NCI-H82 (cell line): ENCODE measurements around the gene C12orf43.
"Not testable (repeated sequence)": the region's sequence is repeated elsewhere in the genome, so short reads cannot be mapped to it uniquely, and the experiment has no call there.

Experiments used
- DNase-seq: peaks from one replicate; lab custom pipeline; 2025; lab: John Stamatoyannopoulos, UW

Gene C12orf43, protein sequence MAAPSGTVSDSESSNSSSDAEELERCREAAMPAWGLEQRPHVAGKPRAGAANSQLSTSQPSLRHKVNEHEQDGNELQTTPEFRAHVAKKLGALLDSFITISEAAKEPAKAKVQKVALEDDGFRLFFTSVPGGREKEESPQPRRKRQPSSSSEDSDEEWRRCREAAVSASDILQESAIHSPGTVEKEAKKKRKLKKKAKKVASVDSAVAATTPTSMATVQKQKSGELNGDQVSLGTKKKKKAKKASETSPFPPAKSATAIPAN

DNA sequence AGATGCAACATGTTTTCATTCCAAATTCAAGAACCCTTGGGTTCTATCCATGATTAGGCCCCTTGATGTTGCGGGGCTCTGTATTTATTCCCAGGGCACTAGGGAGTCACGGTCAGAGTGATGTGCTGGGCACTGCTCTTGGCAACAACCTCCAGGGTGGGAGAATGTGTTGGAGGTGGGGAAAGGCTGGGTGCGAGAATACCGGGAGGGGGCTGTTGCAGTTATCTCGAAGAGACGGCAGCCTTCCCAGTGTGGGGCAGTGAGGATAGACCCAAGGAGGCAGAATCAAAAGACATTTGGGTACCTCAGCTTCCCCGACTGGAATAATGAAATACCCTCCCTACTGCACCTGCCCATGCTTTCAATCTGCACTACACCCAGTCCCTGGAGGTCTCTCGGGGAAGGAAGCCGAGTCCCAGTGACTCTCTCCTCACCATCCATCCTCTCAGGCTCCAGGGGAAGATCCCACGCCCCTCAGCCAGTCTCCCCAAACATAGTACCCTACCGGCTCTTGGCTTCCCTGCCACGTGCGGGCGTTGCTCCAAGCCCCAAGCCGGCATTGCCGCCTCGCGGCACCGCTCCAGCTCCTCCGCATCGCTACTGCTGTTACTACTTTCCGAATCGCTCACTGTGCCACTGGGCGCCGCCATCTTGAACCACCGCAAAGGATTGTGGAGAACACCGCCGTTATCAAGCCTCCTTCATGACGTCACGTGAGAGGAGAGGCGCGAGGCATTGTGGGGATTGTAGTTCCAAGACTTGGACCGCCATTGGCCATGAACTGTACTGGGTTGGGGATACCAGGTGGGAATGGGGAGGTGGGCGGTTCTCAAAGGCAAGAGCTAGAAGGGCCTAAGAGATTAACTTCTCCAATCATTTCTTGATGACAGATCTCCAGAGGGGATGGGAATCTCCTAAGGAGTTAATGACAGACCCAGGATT lies at the start of gene C12orf43:
TSS of gene C12orf43 (minus strand) at position 663 of the 942 bp plus-strand sequence. CDS start at position 650, 13 bp downstream.
- DNase-seq = peak; percentile 98

DNA sequence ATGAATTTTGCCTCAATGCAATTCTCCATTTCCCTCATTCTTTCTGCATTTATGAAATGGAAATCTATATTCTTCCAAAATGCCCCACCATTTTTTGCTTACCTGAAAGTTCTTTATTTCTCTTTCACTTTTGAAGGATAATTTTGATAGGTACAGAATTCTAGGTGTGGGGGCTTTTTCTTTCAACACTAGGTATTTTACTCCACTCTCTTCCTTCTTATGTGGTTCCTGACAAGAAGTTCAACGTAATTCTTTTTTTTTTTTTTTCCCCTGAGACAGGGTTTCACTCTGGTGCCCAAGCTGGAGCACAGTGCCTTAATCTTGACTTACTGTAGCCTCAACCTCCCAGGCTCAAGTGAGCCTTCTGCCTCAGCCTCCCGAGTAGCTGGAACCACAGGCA lies 49.1 kb upstream of the C12orf43 start:
- DNase-seq = no peak

DNA sequence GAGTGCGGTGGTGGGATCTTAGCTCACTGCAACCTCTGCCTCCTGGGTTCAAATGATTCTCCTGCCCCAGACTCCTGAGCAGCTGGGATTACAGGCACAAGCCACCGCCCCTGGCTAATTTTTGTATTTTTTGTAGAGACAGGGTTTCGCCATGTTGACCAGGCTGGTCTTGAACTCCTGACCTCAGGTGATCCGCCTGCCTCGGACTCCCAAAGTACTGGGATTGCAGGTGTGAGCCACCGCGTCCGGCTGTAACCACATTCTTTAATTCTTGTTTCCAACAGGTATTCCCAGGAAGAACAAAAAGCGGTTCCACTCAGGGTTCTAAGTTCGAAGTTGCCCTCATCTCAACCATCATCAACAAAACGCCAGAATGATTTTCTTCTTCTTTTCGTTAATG lies 48.3 kb upstream of the C12orf43 start:
- not testable (repeated sequence) for DNase-seq

DNA sequence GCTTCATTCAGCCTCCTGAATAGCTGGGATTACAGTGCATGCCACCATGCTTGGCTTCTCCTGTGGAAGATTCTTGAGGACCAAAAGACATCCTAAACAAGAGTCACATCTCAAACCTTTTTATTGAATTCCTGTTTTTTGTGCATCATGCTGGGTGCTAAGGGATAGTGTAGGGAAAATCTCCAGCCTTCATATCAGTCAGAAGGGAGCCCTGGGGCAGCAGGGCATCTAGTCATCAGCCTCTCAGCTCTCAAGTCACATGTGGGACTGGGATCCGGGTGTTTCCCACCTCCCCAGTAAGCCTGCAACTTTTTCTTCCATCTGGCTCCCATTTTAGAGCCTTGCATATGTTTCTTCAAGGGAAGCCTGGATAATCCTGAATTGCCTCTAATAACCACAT lies 47.8 kb upstream of the C12orf43 start:
- no peak for DNase-seq

DNA sequence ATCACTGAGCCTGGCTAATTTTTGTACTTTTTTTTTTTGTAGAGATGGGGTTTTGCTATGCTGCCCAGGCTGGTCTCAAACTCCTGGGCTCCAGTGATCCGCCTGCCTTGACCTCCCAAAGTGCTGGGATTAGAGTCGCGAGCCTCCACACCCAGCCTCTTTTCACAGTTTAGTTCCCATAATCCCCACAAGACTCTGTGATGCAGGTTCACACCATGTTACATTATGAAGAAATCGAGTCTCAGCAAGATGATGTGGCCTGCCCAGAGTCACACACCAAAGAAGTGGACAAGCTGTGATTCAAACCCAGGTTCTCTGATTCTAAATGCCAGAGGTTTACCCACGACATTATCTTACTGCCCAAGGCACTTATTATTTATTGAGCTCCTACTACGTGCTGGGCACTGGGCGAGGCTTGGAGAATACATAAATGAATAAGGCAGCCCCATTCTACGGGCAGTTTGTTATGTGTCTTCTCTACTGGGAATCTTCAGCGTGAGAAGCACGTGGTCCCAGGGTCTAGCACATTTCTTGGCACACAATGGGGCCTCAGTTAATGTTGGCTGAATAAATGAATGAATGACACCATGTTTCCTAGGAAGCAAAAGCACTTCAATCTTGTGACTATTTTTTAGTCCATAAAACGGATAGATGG lies 46.2 kb upstream of the C12orf43 start:
- no peak for DNase-seq

DNA sequence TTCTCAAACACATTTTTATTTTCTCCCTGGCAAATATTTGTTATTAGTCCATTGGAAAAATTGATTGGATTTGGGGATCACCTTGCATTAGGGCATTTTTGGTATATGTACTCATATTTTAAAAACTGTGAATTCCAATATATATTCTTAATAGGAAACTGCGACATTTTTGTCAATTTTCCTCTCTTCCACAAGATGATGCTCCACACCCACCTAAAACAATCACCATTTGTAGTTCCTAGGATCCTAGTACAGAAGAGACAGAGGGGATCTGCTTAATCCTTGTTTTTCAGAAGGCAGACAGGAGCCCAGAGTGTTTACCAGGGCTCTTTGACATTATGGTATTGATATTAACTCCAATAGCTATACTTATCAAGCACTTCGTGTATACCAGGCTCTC lies 45.5 kb upstream of the C12orf43 start:
- peak; percentile 9 for DNase-seq

DNA sequence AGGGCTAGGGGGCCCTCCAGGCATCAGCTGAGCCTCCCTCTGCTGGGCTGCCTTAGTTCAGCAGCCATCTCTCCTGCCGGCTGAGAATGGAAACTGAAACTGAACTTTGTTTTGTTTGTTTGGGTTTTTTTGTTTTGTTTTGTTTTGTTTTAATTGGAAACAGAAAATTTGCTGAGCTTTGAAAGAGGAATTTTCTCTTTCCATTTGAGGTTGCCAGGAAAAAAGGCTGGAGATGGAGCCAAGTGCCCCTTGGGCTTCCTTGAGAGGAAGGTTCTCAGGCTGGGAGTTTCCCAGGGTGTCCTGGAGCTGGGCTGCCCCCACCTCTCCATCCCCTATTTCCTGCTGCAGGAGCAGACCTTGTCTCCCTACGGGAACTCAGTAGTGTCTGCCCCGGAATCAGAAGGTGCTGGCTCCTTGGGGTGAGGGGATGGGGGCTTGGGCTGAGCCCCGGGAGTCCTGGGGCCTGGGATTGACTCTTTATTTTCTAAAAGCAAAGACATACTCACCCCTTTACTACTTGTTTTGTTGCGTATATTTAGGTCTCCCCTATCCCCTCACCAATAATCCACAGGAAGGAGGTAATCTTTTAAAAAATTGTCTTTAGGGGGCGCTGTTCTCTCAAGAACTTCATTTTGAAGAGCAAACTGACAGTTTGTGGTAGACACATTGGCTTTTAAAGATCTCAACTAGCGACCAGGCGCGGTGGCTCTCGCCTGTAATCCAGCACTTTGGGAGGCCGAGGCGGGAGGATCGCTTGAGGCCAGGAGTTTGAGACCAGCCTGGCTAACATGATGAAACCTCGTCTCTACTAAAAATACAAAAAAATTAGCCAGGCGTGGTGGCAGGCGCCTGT lies 44.1 kb upstream of the C12orf43 start:
- peak; percentile 76 for DNase-seq

DNA sequence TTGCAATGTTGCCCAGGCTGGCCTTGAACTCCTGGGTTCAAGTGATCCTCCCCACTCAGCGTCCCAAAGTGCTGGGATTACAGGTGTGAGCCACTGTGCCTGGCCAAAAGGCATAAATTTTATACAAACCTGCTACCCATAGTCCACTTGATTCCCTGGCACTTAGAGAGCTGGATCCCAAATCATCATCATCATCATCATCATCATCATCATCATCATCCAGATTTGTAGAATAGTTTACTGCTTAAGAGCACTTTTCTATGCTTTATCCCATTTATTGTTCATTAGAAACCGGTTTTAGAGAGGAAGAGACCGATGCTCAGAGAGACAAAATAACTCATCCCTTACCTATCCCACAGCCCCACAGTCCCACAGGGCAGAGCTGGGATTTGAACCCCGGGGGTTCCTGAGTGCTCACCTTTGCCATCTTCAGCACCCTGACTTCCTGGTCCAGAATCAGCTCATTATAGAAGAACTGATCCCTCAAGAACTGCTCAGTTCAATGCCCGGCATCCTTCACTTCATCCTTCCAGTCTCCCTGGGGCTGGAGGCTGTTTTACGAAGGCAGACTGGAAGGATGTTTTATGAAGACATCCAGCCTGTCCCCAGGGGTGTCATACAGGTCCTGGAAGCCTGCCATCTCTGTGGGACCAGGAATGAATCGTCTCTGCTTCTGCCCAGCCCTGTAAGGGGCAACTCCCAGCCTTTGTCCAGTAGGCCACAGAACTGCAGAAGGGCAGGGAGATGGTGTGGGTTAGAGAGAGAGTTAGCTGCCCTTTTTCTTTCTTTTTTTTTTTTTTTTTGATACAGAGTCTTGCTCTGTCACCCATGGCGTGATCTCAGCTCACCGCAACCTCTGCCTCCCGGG lies 43.0 kb upstream of the C12orf43 start:
- no peak for DNase-seq

DNA sequence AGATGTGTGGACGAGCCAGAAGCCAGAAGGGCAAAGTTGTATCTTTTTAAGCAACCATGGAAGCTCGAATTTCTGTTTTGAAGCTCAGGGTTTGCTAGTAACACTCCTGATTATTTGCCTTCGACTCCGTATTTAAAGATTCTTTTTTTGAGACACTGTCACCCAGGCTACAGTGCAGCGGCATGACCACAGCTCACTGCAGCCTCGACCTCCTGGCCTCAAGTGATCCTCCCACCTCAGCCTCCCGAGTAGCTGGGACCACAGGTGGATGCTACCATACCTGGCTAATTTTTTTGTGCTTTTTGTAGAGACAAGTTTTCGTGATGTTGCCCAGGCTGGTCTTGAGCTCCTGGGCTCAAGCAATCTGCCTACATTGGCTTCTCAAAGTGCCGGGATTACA lies 41.5 kb upstream of the C12orf43 start:
- no peak for DNase-seq

DNA sequence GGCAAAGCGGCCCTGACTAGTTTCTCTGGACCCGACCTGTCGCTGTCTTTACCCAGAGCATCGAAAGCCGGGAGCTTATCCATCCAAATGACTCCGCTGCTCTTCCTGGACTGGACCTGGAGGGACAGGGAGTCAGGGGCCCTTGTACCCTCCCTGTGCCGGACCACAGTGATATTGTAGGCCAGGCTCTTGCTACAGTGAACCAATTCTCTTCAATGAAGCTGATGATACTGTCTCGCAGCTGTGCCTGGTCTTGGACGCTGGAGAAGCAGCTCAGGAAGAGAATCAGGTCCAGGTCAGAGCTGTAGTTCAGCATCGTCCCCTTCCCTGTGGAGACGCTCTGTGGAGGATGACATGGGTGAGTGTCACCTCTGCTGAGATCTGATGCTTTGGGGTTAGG lies 37.4 kb upstream of the C12orf43 start:
- DNase-seq = no peak

DNA sequence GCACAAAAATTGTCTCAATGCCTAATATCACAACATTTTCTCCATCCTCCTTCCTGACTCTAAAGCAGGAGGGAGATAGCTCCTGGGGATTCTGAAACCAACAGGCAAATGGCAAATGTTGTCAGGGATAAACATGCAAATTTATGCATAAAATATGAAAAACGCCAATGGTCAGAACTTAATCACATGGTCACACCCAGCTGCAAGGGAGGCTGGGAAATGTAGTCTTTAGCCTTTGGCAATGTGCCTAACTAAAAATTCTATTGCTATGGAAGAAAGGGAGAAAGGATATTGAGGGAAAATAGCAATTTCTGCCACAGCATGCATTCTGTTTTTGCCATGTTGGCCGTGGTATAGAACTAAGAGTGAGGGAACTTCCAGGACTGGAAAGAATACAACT lies 34.4 kb upstream of the C12orf43 start:
- DNase-seq = peak; percentile 17

DNA sequence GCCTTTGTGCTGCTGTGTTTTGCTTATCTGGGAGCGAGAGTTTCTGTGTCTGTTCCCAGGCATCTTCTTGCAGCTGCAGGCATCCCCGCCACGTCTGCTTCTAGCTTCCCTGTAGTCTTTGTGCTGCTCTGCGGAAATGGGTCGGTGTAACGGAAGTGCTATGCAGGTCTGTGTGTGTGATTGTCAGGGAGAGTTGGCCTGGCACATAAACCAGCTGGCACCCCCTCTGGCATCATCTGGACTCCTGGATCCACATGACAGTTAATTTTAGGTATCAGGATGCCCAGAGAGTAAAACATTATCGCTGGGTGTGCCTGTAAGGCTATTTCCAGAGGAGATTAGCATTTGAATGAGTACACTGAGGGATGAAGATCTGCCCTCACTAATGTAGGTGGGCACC lies 32.2 kb upstream of the C12orf43 start:
- DNase-seq = no peak

DNA sequence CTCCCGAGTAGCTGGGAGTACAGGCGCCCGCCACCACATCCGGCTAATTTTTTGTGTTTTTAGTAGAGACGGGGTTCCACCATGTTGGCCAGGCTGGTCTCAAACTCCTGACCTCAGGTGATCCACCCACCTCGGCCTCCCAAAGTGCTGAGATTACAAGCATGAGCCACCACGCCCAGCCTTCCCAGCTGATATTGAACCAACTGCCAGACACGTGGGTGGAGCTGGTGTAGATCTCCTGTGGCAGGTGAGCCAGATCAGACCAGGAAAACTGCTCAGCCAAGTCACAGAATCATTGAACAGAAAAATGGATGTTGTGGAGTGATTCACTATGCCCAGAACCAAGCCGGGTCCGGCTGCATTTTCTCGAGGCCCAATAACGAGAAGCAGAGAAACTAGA lies 31.1 kb upstream of the C12orf43 start:
- DNase-seq = not testable (repeated sequence)

DNA sequence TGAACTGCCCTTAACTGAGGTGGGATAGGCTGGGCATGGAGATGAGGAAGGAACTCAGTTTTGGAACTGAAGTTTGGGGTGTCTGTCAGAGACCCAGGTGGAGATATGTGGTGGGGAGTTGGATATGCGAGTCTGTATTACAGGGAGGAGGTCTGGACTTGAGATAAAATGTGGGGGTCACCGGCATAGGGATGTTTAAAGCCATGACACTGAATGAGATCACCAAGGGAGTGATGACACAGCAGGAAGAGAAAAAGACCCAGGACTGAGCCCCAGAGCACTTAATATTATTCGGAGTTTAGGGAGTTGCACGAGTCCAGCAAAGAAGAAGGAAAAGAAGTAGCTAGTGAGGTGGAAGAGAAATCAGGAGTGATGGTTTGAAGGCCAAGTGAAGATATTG lies 26.8 kb upstream of the C12orf43 start:
- DNase-seq = no peak

DNA sequence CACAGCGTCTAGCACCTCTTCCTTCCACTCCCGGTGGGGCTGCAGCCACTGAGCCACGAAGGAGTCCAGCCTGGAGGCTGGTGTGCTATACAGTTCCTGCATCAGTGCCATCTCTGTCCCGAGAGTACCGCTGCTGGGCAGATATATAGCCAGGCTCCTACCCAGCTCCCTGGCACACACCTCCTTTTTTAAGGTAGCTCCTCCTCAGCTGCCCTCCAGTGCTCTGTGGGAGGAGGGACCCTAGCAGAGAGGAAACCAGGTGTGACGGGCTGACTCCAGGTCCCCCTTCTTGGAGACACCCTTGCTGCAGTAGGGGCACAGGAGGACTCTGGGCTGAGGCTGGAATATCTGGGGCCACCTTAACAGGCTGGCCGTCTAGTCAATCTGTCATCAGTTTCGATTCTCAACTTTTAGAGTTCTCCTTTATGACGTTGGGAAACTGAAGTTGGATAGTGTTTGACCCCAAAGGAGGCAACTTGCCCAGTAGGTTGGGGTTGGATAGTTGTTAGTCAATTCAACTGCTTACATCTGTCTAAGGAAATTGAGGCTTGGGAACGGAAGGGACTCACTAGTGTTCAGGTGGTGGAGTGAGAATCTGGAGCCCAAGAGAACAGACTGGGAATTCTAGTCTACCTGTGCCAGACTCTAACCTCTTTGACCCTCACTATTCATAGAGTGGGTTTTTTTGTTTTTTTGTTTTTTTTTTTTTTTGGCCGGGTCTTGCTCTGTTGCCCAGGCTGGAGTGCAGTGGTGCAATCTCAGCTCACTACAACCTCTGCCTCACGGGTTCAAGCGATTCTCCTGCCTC lies 22.8 kb upstream of the C12orf43 start, which contains the start of gene OASL:
TSS of gene OASL (minus strand) at position 386 of the 808 bp plus-strand sequence. CDS start at position 111, 275 bp downstream.
- DNase-seq = no peak

DNA sequence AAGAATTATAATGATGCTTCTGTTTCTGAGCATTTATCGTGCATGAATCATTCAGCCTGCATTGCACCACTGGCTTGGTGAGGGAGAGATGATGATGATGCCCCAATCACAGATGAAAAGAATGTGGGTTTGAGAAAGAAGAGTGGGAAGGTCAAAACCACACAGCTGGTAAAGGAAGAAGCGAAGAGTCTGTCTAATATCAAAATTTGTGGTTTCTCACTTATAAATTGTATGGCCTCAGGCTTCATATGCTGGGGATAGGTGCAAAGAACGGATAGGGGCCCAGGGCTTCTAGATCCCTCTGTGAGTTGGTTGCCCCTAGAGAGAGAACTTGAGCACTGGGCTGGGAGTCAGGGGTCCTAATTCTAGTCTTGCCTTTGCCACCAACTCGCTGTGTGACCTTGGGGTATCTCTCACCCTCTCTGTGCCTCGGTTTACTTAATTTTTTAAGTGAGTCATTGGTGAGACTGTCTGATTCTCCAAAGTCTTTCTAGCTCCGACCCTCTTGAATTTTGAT lies 20.6 kb upstream of the C12orf43 start:
- no peak for DNase-seq

DNA sequence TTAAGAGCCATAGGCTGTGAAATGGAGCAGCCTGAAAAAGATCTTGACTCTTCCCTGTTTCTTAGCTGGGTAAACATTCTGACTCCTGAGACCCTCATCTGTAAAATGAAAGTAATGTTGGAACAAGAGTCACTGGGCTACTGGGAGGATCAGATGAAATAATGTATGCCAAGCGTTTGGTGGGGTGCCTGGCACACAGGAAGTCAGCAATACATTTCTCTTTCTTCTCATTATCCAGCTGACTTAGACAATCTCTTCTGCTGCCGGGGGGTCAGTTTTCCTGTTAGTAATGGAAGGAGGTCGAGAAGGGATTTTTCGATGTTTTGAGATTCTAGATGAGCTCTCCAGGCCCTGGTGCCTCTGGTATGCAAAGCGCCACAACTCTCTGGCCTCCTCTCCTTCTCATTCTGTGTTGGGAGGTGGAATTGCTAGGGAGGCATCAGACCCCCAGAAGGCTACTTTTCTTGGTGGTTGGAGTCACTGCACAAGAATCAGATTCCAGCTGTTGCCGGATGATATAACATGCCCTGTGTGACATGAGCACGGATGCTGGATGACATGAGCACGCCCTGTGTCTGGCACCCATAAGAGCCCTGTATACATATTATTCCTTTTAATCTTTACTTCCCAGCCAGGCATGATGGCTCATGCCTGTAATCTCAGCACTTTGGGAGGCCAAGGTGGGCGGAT lies 18.5 kb upstream of the C12orf43 start:
- DNase-seq = no peak

DNA sequence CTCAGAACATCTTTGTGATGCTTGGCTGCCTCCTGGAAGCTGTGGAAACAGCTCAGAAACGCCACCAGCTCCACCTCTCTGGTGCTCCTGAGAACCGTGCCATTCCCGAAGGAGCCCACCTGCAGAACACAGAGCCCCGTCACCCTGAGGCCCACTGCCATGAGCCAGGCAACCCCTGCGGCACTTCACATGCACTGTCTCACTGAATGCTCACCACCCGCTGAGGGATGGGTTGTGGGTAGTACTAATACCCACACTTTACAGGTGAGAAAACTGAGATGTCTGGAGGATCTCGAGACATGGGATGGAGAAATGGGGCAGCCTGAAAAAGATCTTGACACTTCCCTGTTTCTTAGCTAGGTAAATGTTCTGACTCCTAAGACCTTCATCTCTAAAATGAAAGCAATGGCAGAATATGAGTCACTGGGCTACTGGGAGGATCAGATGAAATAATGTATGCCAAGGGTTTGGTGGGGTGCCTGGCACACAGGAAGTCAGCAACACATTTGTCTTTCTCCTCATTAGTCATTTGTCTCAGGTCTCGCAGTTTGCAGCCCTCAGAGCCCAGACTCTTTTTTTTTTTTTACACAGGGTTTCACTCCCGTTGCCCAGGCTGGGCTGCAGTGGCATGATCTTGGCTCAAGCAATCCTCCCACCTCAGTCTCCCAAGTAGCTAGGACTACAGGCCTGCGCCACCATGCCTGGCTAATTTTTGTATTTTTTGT lies 17.5 kb upstream of the C12orf43 start:
- DNase-seq = no peak
